Pancreas (tissue), 10 donors: Measurements from ENCODE around the gene MYLK4. TPM values are rescaled to one million over a fixed set of nuclear protein-coding genes. Genes with fewer than 3 reads are reported as not detected.
A peak's percentile ranks its signal among the peaks of the same experiment; 100 is the strongest.

Source experiments
- ATAC-seq, 4 donors: fragments of 200-7000 bp; cut with Tn5 transposase; one replicate each; pipeline versions ENCODE4 v1.8.0 to v1.9.1; 2020; ENCODE audit warnings: mild to moderate bottlenecking in 4 of 4, moderate library complexity in 4 of 4
- DNase-seq, 6 donors: peaks; one replicate each; pipeline ENCODE4 v3.0.0-alpha.2; 2020
- FAIRE-seq: peaks from 2 replicates; lab custom pipeline; 2012; peaks lifted over from hg19 to GRCh38; lab: Jason Lieb, UNC
- H3K27ac ChIP-seq, 4 donors: fragments of 200-600 bp; sonication (generic); 1 replicate in 3 of 4; 2 replicates in 1 of 4; pipeline versions ENCODE4 v1.5.0 to v1.8.0; 2020
- H3K27me3 ChIP-seq, 4 donors: fragments of 200-600 bp; one replicate each; pipeline ENCODE4 v1.8.0; 2021
- H3K36me3 ChIP-seq, 3 donors: fragments of 200-600 bp; sonication (generic) in 1 of 3; one replicate each; pipeline versions ENCODE4 v1.5.0 to v1.8.0; 2020 to 2021
- H3K4me1 ChIP-seq, 3 donors: fragments of 200-600 bp; one replicate each; pipeline ENCODE4 v1.8.0; 2021
- H3K4me3 ChIP-seq, 4 donors: fragments of 200-600 bp; sonication (generic) in 2 of 4; one replicate each; pipeline versions ENCODE4 v1.5.0 to v1.8.0; 2020 to 2021
- H3K9me3 ChIP-seq, 4 donors: fragments of 200-600 bp; one replicate each; pipeline ENCODE4 v1.8.0; 2021
- WGBS, 2 donors: extraction: QIAGEN DNeasy Blood & Tissue Kit; methylation state at CpG; one replicate each; pipeline ENCODE4 v1.1.7; 2013; 5-methylcytosine and 5-hydroxymethylcytosine counted together
- intact Hi-C, 3 donors: fragments of 100-400 bp; cut with DNase I; formaldehyde crosslinking; loops; one replicate each; pipeline versions ENCODE4 v1.11.1 to v1.14.2; 2022
- polyA plus RNA-seq, 2 donors: library from polyadenylated mRNA; stranded (reverse); fragments of 200-250 nt; gene quantifications; one replicate each; pipeline ENCODE4 v1.2.3, GENCODE V29; 2013
- total RNA-seq, 6 donors: library from RNA; stranded (reverse); fragmentation: NEBNext Ultra II Directional in 4 of 6; extraction: Animal tissue kit (Norgen Biotek cat#: 25700) in 4 of 6; gene quantifications; one replicate each; pipeline versions ENCODE4 v1.2.1 to v1.2.4, GENCODE V29; 2021 to 2023
- TF ChIP-seq, protein P1 (sequence below), 4 donors: fragments of 200-600 bp; sonication (generic) in 3 of 4; IDR thresholded peaks; one replicate each; pipeline versions ENCODE4 v1.5.0 to v1.8.0; 2021; ENCODE audit warnings: antibody characterized with exemption in 4 of 4
- donor health status: healthy with polysubstance abuse.
- donor health status: DM: no; HTN: no; CAD: no; lungs with moderate emphysema.
- donor health status: DM: no; HTN: no; CAD: no.
- donor health status: control.
- donor health status: control.
- donor health status: Bipolar disorder and iron deficiency.
- donor health status: DM: yes; HTN: yes; CAD: no.
- donor health status: DM: no; HTN: no; CAD: no.
- donor health status: DM: no; HTN: no; CAD: no.
- donor health status: DM: yes; HTN: yes; CAD: no.

MYLK4 gene
- total and polyA plus RNA-seq, 8 donors: 0.27 to 1.0 (median 0.41) TPM

DNA sequence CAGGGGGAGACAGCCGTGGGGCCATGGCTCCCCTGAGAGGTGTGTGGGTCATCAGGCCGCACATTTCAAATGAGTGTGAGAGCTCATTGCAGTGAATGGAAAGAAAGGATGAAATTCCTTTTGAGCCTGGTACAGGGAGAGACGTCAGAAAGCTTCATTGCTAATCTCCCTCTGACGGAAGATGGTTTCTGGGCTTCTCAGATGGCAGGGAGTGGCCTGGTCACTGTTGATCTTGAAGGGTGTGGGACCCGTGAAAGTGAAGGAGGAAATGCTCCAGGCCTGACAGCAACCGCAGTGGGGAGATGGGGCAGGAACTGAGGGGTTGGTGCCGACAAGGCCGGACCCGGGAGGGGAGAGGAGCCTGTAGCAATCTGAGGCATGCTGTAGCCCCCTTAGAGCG, 127.4 kb downstream of the MYLK4 start:
- no peak for ATAC-seq
- Histone ChIP-seq H3K27ac (no peak overlapping the region), H3K4me3 (no peak overlapping the region), H3K36me3 (no peaks in the 10 kb centered on the region), H3K9me3 (no peaks in the 10 kb centered on the region), H3K4me1 (no peaks in the 10 kb centered on the region), H3K27me3 (peaks cover 0 to 3% (median 0%) of the 10 kb centered on the region in 4 donors)
- TF ChIP-seq, protein P1, sequence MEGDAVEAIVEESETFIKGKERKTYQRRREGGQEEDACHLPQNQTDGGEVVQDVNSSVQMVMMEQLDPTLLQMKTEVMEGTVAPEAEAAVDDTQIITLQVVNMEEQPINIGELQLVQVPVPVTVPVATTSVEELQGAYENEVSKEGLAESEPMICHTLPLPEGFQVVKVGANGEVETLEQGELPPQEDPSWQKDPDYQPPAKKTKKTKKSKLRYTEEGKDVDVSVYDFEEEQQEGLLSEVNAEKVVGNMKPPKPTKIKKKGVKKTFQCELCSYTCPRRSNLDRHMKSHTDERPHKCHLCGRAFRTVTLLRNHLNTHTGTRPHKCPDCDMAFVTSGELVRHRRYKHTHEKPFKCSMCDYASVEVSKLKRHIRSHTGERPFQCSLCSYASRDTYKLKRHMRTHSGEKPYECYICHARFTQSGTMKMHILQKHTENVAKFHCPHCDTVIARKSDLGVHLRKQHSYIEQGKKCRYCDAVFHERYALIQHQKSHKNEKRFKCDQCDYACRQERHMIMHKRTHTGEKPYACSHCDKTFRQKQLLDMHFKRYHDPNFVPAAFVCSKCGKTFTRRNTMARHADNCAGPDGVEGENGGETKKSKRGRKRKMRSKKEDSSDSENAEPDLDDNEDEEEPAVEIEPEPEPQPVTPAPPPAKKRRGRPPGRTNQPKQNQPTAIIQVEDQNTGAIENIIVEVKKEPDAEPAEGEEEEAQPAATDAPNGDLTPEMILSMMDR (IDR thresholded peaks at IDR 0.05): no peak
- no peak for DNase-seq
- intact Hi-C loops: no loop called here
- no peak for FAIRE-seq
- 76 to 80% methylated on average over 10 of the region's 10 CpGs for WGBS, 2 donors

DNA sequence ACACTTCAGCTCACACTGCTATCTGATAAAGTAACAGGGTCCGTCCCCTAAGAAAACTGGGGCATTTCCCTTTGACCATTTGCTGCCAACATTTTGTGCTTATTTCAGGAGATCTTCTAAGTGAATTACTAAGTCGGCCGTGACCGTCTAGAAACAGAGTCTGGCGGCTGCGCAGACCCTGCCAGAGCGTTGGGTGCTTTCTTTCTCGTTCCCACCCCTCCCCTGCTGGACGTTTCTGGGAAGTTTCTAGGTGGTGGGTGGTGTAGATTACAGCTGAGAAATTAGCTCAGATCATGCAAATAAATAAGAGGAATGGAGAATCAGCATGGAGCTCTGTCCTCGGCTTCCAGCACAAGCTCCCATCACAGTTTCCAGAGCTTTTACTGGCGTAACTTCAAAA, 128.1 kb downstream of the MYLK4 start:
- no peaks in the 10 kb centered on the region for H3K36me3 ChIP-seq
- no peak overlapping the region for H3K27ac ChIP-seq
- intact Hi-C loops: no loop called here
- FAIRE-seq (no peak), DNase-seq (no peak), ATAC-seq (peak in 1 of 4 donors; percentile 27)
- H3K9me3 ChIP-seq: no peaks in the 10 kb centered on the region
- H3K4me1 ChIP-seq: no peaks in the 10 kb centered on the region
- WGBS, 2 donors: 72 to 77% methylated on average over 11 of the region's 11 CpGs
- H3K4me3 ChIP-seq: no peak overlapping the region
- H3K27me3 ChIP-seq: peaks cover 0 to 3% (median 0%) of the 10 kb centered on the region in 4 donors
- TF ChIP-seq, protein P1 (IDR thresholded peaks at IDR 0.05): no peak

GRCh38 chr6:2619651-2620050, 131.1 kb downstream of the MYLK4 start:
- Histone ChIP-seq H3K4me3 (no peak overlapping the region), H3K27ac (no peak overlapping the region), H3K36me3 (no peaks in the 10 kb centered on the region), H3K4me1 (no peaks in the 10 kb centered on the region), H3K27me3 (peaks cover 0 to 3% (median 0%) of the 10 kb centered on the region in 4 donors), H3K9me3 (no peaks in the 10 kb centered on the region)
- no peak for ATAC-seq
- intact Hi-C loops: no loop called here
- TF ChIP-seq, protein P1 (IDR thresholded peaks at IDR 0.05): no peak
- FAIRE-seq: no peak
- no peak for DNase-seq
- WGBS, 2 donors: 76 to 80% methylated on average over 9 of the region's 9 CpGs

- Histone ChIP-seq H3K4me3 (no peak overlapping the region), H3K27me3 (peaks cover 0 to 3% (median 0%) of the 10 kb centered on the region in 4 donors), H3K9me3 (no peaks in the 10 kb centered on the region), H3K4me1 (no peaks in the 10 kb centered on the region), H3K27ac (no peak overlapping the region), H3K36me3 (no peaks in the 10 kb centered on the region)
- DNase-seq (no peak), ATAC-seq (no peak), FAIRE-seq (no peak)
- TF ChIP-seq, protein P1 (IDR thresholded peaks at IDR 0.05): no peak
- 48 to 57% methylated on average over 4 of the region's 4 CpGs for WGBS, 2 donors
- intact Hi-C loops: no loop called here
These were observed 133.0 kb downstream of the MYLK4 start for GRCh38 chr6:2617729-2618128.

DNA sequence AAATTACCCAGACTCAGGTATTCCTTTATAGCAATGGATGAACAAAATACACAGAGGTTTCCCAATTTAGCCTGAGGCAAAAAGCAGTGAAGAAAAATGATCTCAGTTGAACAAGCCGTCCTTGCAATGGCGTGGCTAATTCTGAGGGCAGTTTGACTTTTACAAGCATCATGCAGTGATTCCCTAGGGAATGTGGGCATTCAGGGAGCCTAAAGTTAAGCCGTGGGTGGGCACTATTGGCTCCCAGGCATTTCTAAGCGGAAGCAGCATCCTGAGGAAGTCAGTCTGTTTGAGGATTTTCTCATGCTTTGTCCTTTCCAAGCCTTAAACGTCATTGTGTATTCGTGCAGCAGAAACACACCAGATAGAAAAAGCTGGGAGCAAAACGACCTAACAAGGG, 133.9 kb downstream of the MYLK4 start:
- no peak overlapping the region for H3K4me3 ChIP-seq
- H3K27ac ChIP-seq: no peak overlapping the region
- H3K4me1 ChIP-seq: no peaks in the 10 kb centered on the region
- ATAC-seq (no peak), FAIRE-seq (no peak), DNase-seq (no peak)
- peaks cover 0 to 3% (median 0%) of the 10 kb centered on the region in 4 donors for H3K27me3 ChIP-seq
- no peaks in the 10 kb centered on the region for H3K9me3 ChIP-seq
- TF ChIP-seq, protein P1 (IDR thresholded peaks at IDR 0.05): no peak
- 62 to 73% methylated on average over 7 of the region's 7 CpGs for WGBS, 2 donors
- H3K36me3 ChIP-seq: no peaks in the 10 kb centered on the region
- intact Hi-C loops: no loop called here
